Esophagus squamous epithelium (tissue), 4 donors: Measurements from ENCODE around the gene CTNNA2.

Experiments
- CTCF ChIP-seq, 6 experiments: fragments of 450-650 bp in 4 of 6; fragments of 200-600 bp in 2 of 6; sonication (generic) in 2 of 6; IDR thresholded peaks; one replicate each; pipeline ENCODE4 v1.5.1; 2016 to 2019; ENCODE audit warnings: antibody characterized with exemption in 6 of 6, mild to moderate bottlenecking in 4 of 6, moderate library complexity in 4 of 6
- POLR2A ChIP-seq, 4 donors: fragments of 450-650 bp; IDR thresholded peaks; one replicate each; pipeline ENCODE4 v1.6.1; 2017; ENCODE audit warnings: antibody characterized with exemption in 4 of 4, mild to moderate bottlenecking in 4 of 4, moderate library complexity in 3 of 4

GRCh38 chr2:80007777-80008503 is 495.1 kb downstream of the CTNNA2 start:
- TF ChIP-seq CTCF (IDR thresholded peaks at IDR 0.05) (no peak), POLR2A (IDR thresholded peaks at IDR 0.05) (no peak)
